Neural progenitor cell (in vitro differentiated cells): ENCODE measurements around the gene CCDC177.

Source experiments
- EZH2 ChIP-seq: fragments of 200-600 bp; sonication (generic); IDR thresholded peaks from 2 replicates; pipeline ENCODE4 v1.6.1; 2017; ENCODE audit warnings: antibody characterized with exemption, mild to moderate bottlenecking, moderate library complexity
- EZH2phosphoT487 ChIP-seq: fragments of 200-600 bp; sonication (generic); IDR thresholded peaks from 2 replicates; pipeline ENCODE4 v1.6.1; 2017; ENCODE audit warnings: antibody characterized with exemption
- TF ChIP-seq, protein P1 (sequence below): fragments of 200-600 bp; sonication (generic); IDR thresholded peaks from 2 replicates; pipeline ENCODE4 v1.5.1; 2017; ENCODE audit warnings: antibody characterized with exemption, mild to moderate bottlenecking

DNA sequence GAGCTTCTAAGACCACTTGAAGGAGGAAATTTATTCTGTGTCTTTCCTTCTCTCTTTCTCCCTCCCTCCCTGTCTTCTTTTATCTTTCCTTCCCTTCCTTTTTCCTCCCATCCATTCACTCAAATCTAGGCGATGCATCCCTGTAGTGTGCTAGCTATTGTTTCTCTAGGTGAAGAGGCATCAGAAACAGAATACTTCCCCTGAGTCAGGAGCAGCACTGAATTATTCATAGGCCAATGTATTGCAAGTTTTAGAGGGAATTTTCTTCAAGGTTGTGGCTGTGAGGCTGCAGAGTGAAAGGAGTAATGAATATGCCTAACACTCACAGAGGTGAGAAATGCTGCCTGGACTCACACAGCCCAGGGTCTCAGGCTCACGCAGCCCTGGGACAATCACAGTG lies 23.2 kb downstream of the CCDC177 start:
- TF ChIP-seq, protein P1, sequence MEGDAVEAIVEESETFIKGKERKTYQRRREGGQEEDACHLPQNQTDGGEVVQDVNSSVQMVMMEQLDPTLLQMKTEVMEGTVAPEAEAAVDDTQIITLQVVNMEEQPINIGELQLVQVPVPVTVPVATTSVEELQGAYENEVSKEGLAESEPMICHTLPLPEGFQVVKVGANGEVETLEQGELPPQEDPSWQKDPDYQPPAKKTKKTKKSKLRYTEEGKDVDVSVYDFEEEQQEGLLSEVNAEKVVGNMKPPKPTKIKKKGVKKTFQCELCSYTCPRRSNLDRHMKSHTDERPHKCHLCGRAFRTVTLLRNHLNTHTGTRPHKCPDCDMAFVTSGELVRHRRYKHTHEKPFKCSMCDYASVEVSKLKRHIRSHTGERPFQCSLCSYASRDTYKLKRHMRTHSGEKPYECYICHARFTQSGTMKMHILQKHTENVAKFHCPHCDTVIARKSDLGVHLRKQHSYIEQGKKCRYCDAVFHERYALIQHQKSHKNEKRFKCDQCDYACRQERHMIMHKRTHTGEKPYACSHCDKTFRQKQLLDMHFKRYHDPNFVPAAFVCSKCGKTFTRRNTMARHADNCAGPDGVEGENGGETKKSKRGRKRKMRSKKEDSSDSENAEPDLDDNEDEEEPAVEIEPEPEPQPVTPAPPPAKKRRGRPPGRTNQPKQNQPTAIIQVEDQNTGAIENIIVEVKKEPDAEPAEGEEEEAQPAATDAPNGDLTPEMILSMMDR, result no peak
- TF ChIP-seq EZH2 (no peak), EZH2phosphoT487 (no peak)
